Esophagus muscularis mucosa (tissue), 4 donors: ENCODE data around the gene ACP2. TPM values are rescaled to one million over a fixed set of nuclear protein-coding genes. Genes with fewer than 3 reads are reported as not detected.

Experiments
- DNase-seq: peaks from one replicate; pipeline ENCODE4 v3.0.0-alpha.2; 2017; ENCODE audit errors: extremely low spot score
- H3K27ac ChIP-seq, 4 donors: fragments of 200-600 bp; sonication (generic); replicated peaks in 1 of 4; 1 replicate in 3 of 4; 2 replicates in 1 of 4; pipeline ENCODE4 v1.5.1; 2016 to 2019; ENCODE audit warnings: mild to moderate bottlenecking in 1 of 4
- H3K27me3 ChIP-seq, 4 donors: fragments of 200-600 bp; sonication (generic); one replicate each; pipeline versions ENCODE4 v1.5.1 to v1.6.0; 2016 to 2019
- H3K36me3 ChIP-seq, 4 donors: fragments of 200-600 bp; sonication (generic); one replicate each; pipeline ENCODE4 v1.5.1; 2016 to 2019
- H3K4me1 ChIP-seq, 4 donors: fragments of 200-600 bp; sonication (generic); one replicate each; pipeline ENCODE4 v1.5.1; 2016 to 2019
- H3K4me3 ChIP-seq, 4 donors: fragments of 200-600 bp; sonication (generic); 1 replicate in 2 of 4; 2 replicates in 2 of 4; pipeline ENCODE4 v1.5.1; 2016 to 2019; ENCODE audit warnings: mild to moderate bottlenecking in 4 of 4, moderate library complexity in 1 of 4
- H3K9me3 ChIP-seq, 4 donors: fragments of 200-600 bp; sonication (generic); 1 replicate in 3 of 4; 2 replicates in 1 of 4; pipeline ENCODE4 v1.5.1; 2016 to 2019
- EP300 ChIP-seq: sonication (generic); formaldehyde crosslinking; IDR thresholded peaks from one replicate; pipeline ENCODE4 v1.6.1; 2017; ENCODE audit warnings: antibody characterized with exemption
- POLR2A ChIP-seq: fragments of 450-650 bp; IDR thresholded peaks from one replicate; pipeline ENCODE4 v1.6.1; 2017; ENCODE audit warnings: antibody characterized with exemption, moderate library complexity, mild to moderate bottlenecking, low read depth
- POLR2AphosphoS5 ChIP-seq, 2 donors: sonication (generic); formaldehyde crosslinking; IDR thresholded peaks; one replicate each; pipeline ENCODE4 v1.6.1; 2017; ENCODE audit warnings: antibody characterized with exemption in 2 of 2
- WGBS: methylation state at CpG from one replicate; pipeline ENCODE4 v1.1.5; 2018; 5-methylcytosine and 5-hydroxymethylcytosine counted together
- intact Hi-C: fragments of 100-400 bp; cut with DNase I; formaldehyde crosslinking; loops from one replicate; pipeline ENCODE4 v1.15.1; 2023
- total RNA-seq, 4 donors: library from RNA; depleted of rRNA; stranded (reverse); fragments of >200 nt; gene quantifications; one replicate each; pipeline versions ENCODE4 v1.1.0 to v1.2.1, GENCODE V29; 2016
- TF ChIP-seq, protein P1 (sequence below), 3 experiments: fragments of 200-600 bp in 2 of 3; fragments of 450-650 bp in 1 of 3; sonication (generic) in 2 of 3; IDR thresholded peaks; one replicate each; pipeline ENCODE4 v1.5.1; 2017 to 2019; ENCODE audit warnings: antibody characterized with exemption in 3 of 3, mild to moderate bottlenecking in 2 of 3, moderate library complexity in 1 of 3

The ACP2 gene
- total RNA-seq, 4 donors from 2014 or later: 19.5 to 42.7 (median 28.6) TPM

DNA sequence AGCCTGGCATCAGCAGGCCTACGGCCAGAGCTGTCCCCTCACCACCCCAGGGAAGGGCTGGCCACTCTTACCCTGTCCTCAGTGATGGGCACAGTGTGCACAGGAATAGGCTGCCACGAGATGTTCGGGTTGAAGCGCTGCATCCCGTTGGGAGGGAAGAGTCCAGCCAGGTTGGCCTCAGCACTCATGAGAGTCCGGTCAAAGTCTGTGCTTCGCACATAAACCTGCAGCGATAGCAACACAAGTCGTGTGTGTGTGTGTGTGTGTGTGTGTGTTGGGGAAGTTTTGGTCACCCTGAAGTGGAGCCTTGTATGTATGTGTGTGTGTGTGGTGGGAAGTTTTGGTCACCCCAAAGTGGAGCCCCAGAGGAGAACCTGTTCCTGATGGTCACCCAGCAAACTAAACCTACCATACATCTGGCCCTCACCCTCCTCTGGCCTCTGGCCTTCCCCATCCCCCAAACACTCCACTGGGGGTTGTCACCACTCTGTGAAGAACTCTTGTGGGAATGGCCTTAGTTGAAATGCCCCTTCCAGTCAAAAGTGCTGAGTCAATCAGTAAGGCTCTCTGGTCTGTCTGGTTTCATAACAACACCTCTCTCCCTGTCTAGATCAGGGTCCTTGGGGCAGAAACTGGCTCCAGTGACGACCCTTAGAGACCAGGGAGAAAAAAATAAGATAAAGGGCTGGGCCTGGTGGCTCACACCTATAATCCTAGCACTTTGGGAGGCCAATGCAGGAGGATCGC, 2.8 kb downstream of the ACP2 start:
- DNase-seq: no peak
- Histone ChIP-seq H3K4me3 (no peak overlapping the region), H3K9me3 (no peaks in the 10 kb centered on the region), H3K27ac (no peak overlapping the region), H3K27me3 (no peaks in the 10 kb centered on the region), H3K36me3 (peaks cover 33 to 64% (median 61%) of the 10 kb centered on the region in 4 donors), H3K4me1 (peaks cover 20 to 38% (median 27%) of the 10 kb centered on the region in 4 donors)
- no peak for TF ChIP-seq POLR2A
- no peak for TF ChIP-seq EP300
- no peak for TF ChIP-seq POLR2AphosphoS5 (IDR thresholded peaks at IDR 0.05)
- TF ChIP-seq, protein P1, sequence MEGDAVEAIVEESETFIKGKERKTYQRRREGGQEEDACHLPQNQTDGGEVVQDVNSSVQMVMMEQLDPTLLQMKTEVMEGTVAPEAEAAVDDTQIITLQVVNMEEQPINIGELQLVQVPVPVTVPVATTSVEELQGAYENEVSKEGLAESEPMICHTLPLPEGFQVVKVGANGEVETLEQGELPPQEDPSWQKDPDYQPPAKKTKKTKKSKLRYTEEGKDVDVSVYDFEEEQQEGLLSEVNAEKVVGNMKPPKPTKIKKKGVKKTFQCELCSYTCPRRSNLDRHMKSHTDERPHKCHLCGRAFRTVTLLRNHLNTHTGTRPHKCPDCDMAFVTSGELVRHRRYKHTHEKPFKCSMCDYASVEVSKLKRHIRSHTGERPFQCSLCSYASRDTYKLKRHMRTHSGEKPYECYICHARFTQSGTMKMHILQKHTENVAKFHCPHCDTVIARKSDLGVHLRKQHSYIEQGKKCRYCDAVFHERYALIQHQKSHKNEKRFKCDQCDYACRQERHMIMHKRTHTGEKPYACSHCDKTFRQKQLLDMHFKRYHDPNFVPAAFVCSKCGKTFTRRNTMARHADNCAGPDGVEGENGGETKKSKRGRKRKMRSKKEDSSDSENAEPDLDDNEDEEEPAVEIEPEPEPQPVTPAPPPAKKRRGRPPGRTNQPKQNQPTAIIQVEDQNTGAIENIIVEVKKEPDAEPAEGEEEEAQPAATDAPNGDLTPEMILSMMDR (IDR thresholded peaks at IDR 0.05): no peak
- intact Hi-C loops: no loop called here
- 90% methylated on average over 11 of the region's 11 CpGs for WGBS

DNA sequence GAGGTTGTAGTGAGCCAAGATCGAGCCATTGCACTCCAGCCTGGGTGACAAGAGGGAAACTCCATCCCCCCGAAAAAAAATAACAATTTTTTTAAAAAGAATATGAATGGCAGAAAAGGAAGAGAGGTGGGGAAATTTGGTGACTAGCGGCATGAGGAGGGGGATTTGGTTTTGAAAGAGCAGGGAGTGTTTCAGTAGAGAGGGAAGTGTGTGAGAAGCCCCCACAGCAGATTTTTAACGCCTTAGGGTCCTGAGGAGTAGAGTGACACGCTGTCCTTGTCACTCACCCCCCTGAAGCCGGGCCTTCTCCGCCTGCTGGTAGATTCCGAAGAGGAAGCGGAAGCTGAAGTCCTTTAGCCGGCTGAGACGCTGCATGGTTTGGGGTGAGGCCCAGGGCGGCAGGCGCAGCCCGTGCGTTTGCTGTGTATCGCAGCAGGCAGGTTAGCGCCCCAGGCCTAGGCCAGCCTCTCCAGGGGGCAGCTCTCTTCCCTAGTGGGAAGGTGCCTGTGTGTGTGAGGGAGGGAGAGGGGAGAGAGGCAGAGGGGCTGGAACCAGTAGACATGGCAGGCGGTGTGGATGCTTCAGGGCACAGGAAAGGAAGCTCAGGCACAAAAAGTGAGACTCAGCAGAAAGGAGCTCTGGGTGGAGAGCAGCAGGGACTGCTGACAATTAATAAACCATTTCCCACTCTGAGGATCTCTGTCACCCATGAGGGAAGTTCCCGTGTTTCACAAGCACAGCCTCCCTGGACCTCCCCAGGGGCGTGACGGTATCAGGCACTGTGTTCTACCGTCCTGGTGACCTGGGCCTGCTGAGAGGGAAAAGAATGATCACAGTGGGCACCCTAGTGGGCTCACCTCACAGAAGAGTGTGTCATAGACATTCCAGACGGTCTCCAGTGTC, 3.9 kb downstream of the ACP2 start:
- peaks cover 40 to 75% (median 72%) of the 10 kb centered on the region in 4 donors for H3K36me3 ChIP-seq
- H3K27me3 ChIP-seq: no peaks in the 10 kb centered on the region
- WGBS: 89% methylated on average over 23 of the region's 23 CpGs
- H3K27ac ChIP-seq: peak overlapping the region in 1 of 4 donors; percentile 14
- no peak overlapping the region for H3K4me3 ChIP-seq
- no peak for DNase-seq
- TF ChIP-seq, protein P1 (IDR thresholded peaks at IDR 0.05): no peak
- TF ChIP-seq EP300: no peak
- TF ChIP-seq POLR2A: no peak
- TF ChIP-seq POLR2AphosphoS5 (IDR thresholded peaks at IDR 0.05): no peak
- intact Hi-C loops: no loop called here
- no peaks in the 10 kb centered on the region for H3K9me3 ChIP-seq
- peaks cover 17 to 32% (median 23%) of the 10 kb centered on the region in 4 donors for H3K4me1 ChIP-seq

DNA sequence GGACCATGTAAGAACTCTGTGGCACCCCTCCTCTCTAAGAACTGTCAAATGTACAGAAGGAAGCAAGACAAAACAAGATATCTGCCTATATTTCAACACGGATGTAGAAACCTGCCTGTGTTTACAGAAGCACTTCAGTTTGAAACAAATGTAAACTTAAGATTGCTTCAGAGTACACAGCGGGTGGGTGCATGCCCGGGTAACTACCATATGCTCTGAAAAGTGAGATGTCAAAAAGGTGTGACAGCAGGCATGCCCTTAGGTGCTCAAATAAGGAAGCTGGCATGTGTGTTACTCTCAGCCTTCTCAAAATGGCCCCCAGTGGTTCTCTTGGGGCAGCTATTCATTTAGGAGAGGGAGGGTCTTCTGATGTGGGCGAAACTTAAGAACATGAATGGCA, 5.2 kb downstream of the ACP2 start:
- WGBS: 78% methylated on average over 4 of the region's 4 CpGs
- Histone ChIP-seq H3K27me3 (no peaks in the 10 kb centered on the region), H3K36me3 (peaks cover 52 to 86% (median 85%) of the 10 kb centered on the region in 4 donors), H3K9me3 (no peaks in the 10 kb centered on the region), H3K27ac (no peak overlapping the region), H3K4me3 (no peak overlapping the region), H3K4me1 (peaks cover 11 to 26% (median 17%) of the 10 kb centered on the region in 4 donors)
- TF ChIP-seq EP300 (no peak), POLR2A (no peak), POLR2AphosphoS5 (IDR thresholded peaks at IDR 0.05) (no peak)
- TF ChIP-seq, protein P1 (IDR thresholded peaks at IDR 0.05): no peak
- intact Hi-C loops: no loop called here
- DNase-seq: no peak

DNA sequence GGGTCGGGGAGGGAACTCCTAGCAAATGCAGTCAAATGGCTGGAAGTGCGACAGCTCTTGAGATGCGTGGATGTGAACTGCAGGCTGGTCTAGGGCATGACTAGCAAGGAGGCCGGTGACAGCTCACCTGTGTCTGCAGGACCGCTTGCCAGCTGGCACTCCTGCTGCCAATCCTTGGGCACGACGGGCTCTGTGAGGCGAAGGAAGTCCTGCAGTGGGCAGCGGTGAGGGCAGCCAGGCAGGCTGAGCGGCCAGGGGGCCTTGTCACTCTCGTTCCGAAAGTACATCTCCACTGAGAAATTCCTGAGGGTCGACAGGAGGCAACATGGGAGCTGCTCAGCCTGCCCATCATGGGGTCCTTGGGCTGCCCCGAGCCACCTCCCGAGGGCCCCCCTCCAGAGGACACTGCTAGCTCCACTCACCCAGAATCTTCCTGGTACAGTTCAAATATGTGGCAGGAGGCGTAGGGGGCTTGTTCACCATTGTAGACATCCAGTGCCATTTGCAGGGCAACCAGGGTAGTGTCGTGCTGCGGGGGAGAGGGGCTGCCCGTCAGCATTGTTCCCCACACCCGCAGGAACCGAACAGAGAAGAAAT, 5.9 kb downstream of the ACP2 start:
- H3K36me3 ChIP-seq: peaks cover 54 to 93% (median 86%) of the 10 kb centered on the region in 4 donors
- intact Hi-C loops: no loop called here
- 94% methylated on average over 9 of the region's 21 CpGs for WGBS
- H3K4me3 ChIP-seq: no peak overlapping the region
- DNase-seq: no peak
- TF ChIP-seq EP300 (no peak), POLR2AphosphoS5 (IDR thresholded peaks at IDR 0.05) (no peak), POLR2A (no peak)
- TF ChIP-seq, protein P1 (IDR thresholded peaks at IDR 0.05): no peak
- H3K9me3 ChIP-seq: no peaks in the 10 kb centered on the region
- H3K27ac ChIP-seq: no peak overlapping the region
- H3K27me3 ChIP-seq: no peaks in the 10 kb centered on the region
- H3K4me1 ChIP-seq: peaks cover 6 to 18% (median 11%) of the 10 kb centered on the region in 4 donors
